H1 (cell line): Measurements from ENCODE around the gene CT47A1. TPM values are rescaled to one million over a fixed set of nuclear protein-coding genes. Genes with fewer than 3 reads are reported as not detected.

Source experiments
- BACH1 ChIP-seq: IDR thresholded peaks from 2 replicates; pipeline ENCODE4 v1.6.1; 2012; ENCODE audit warnings: low read length, improper control_type of control experiment
- CBX8 ChIP-seq: fragments of 300-800, 300-1000 bp; sonication (generic); IDR thresholded peaks from 2 replicates; pipeline ENCODE4 v1.7.1; 2016; ENCODE audit warnings: low read depth, low read length, borderline replicate concordance
- CTBP2 ChIP-seq: IDR thresholded peaks from 2 replicates; pipeline ENCODE4 v1.7.0; 2011; ENCODE audit warnings: borderline replicate concordance, mild to moderate bottlenecking, moderate library complexity, mixed read lengths, low read length; ENCODE audit not compliant: insufficient read depth, insufficient read length
- GABPA ChIP-seq: IDR thresholded peaks from 2 replicates; pipeline ENCODE4 v1.6.1; 2011; ENCODE audit warnings: mild to moderate bottlenecking, low read length, moderate library complexity, borderline replicate concordance; ENCODE audit not compliant: insufficient read depth
- HDAC6 ChIP-seq: IDR thresholded peaks from one replicate; pipeline ENCODE4 v1.7.1; 2012; ENCODE audit warnings: low read depth, mild to moderate bottlenecking, inconsistent platforms, low read length, moderate library complexity
- POLR2A ChIP-seq, 2 experiments: IDR thresholded peaks; 1 replicate in 1 of 2; 2 replicates in 1 of 2; pipeline ENCODE4 v1.6.1; 2011; ENCODE audit warnings: low read depth in 2 of 2, low read length in 2 of 2, mild to moderate bottlenecking in 2 of 2; ENCODE audit errors: control extremely low read depth in 1 of 2
- RAD21 ChIP-seq, 2 experiments: IDR thresholded peaks in 1 of 2; conservative IDR thresholded peaks in 1 of 2; 2 replicates each; pipeline ENCODE4 v1.6.1; 2011; ENCODE audit warnings: low read depth in 2 of 2, low read length in 2 of 2, improper control_type of control experiment in 1 of 2, inconsistent platforms in 1 of 2, mild to moderate bottlenecking in 1 of 2, moderate library complexity in 1 of 2
- SAP30 ChIP-seq: fragments of 300-600 bp; sonication (generic); IDR thresholded peaks from 2 replicates; pipeline ENCODE4 v1.7.1; 2012; ENCODE audit warnings: low read length, moderate library complexity, mild to moderate bottlenecking, inconsistent platforms; ENCODE audit not compliant: insufficient read depth, insufficient replicate concordance
- SIRT6 ChIP-seq: IDR thresholded peaks from one replicate; pipeline ENCODE4 v1.7.1; 2012; ENCODE audit warnings: low read length, inconsistent platforms
- TCF12 ChIP-seq: IDR thresholded peaks from 2 replicates; pipeline ENCODE4 v1.6.1; 2011; ENCODE audit warnings: low read depth, mild to moderate bottlenecking, low read length
- polyA plus RNA-seq, 7 experiments: library from polyadenylated mRNA; depleted of rRNA in 3 of 7; stranded (reverse) in 5 of 7; unstranded in 2 of 7; fragments of >200 nt in 5 of 7; fragments of 200-250 nt in 2 of 7; gene quantifications; 1 replicate in 5 of 7; 2 replicates in 1 of 7; 4 replicates in 1 of 7; pipeline versions ENCODE4 v1.2.1 to v1.2.3, GENCODE V29; 2011 to 2013; ENCODE audit warnings: missing spikeins in 2 of 7, mixed read lengths in 2 of 7
- total RNA-seq: library from RNA; stranded (reverse); fragmentation: NEBNext Ultra II Directional; extraction: Animal tissue kit (Norgen Biotek cat#: 25700); gene quantifications from 2 replicates; pipeline ENCODE4 v1.2.1, GENCODE V29; 2021
- TF ChIP-seq, protein P1 (sequence below): fragments of 300-600 bp; sonication (generic); IDR thresholded peaks from 2 replicates; pipeline ENCODE4 v1.7.1; 2012; ENCODE audit warnings: low read length, moderate library complexity, mild to moderate bottlenecking, inconsistent platforms; ENCODE audit not compliant: insufficient replicate concordance

CT47A1 gene
- total and polyA plus RNA-seq, 2 of the 8 experiments (the other 6 are each of a cell fraction or from before 2014, with no cell fraction given): not detected

DNA sequence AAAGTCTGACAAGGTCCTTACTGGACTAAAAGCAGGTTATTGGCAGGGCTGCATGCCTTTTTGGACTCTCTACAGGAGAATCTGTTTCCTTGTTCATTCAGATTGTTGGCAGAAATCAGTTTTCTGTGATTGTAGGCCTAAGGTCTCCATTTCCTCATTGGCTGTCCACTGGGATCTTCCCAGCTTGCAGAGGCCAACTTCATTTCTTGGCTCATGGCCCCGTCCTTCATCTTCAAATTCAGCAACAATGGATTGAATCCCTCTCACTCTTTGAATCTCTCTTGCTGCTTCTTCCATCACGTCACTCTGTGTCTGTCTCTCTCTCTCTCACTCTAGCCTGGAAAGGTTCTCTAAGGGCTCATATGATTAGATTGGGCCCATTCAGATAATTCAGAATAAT lies 47.0 kb upstream of the CT47A1 start (continued):
- TF ChIP-seq, protein P1, sequence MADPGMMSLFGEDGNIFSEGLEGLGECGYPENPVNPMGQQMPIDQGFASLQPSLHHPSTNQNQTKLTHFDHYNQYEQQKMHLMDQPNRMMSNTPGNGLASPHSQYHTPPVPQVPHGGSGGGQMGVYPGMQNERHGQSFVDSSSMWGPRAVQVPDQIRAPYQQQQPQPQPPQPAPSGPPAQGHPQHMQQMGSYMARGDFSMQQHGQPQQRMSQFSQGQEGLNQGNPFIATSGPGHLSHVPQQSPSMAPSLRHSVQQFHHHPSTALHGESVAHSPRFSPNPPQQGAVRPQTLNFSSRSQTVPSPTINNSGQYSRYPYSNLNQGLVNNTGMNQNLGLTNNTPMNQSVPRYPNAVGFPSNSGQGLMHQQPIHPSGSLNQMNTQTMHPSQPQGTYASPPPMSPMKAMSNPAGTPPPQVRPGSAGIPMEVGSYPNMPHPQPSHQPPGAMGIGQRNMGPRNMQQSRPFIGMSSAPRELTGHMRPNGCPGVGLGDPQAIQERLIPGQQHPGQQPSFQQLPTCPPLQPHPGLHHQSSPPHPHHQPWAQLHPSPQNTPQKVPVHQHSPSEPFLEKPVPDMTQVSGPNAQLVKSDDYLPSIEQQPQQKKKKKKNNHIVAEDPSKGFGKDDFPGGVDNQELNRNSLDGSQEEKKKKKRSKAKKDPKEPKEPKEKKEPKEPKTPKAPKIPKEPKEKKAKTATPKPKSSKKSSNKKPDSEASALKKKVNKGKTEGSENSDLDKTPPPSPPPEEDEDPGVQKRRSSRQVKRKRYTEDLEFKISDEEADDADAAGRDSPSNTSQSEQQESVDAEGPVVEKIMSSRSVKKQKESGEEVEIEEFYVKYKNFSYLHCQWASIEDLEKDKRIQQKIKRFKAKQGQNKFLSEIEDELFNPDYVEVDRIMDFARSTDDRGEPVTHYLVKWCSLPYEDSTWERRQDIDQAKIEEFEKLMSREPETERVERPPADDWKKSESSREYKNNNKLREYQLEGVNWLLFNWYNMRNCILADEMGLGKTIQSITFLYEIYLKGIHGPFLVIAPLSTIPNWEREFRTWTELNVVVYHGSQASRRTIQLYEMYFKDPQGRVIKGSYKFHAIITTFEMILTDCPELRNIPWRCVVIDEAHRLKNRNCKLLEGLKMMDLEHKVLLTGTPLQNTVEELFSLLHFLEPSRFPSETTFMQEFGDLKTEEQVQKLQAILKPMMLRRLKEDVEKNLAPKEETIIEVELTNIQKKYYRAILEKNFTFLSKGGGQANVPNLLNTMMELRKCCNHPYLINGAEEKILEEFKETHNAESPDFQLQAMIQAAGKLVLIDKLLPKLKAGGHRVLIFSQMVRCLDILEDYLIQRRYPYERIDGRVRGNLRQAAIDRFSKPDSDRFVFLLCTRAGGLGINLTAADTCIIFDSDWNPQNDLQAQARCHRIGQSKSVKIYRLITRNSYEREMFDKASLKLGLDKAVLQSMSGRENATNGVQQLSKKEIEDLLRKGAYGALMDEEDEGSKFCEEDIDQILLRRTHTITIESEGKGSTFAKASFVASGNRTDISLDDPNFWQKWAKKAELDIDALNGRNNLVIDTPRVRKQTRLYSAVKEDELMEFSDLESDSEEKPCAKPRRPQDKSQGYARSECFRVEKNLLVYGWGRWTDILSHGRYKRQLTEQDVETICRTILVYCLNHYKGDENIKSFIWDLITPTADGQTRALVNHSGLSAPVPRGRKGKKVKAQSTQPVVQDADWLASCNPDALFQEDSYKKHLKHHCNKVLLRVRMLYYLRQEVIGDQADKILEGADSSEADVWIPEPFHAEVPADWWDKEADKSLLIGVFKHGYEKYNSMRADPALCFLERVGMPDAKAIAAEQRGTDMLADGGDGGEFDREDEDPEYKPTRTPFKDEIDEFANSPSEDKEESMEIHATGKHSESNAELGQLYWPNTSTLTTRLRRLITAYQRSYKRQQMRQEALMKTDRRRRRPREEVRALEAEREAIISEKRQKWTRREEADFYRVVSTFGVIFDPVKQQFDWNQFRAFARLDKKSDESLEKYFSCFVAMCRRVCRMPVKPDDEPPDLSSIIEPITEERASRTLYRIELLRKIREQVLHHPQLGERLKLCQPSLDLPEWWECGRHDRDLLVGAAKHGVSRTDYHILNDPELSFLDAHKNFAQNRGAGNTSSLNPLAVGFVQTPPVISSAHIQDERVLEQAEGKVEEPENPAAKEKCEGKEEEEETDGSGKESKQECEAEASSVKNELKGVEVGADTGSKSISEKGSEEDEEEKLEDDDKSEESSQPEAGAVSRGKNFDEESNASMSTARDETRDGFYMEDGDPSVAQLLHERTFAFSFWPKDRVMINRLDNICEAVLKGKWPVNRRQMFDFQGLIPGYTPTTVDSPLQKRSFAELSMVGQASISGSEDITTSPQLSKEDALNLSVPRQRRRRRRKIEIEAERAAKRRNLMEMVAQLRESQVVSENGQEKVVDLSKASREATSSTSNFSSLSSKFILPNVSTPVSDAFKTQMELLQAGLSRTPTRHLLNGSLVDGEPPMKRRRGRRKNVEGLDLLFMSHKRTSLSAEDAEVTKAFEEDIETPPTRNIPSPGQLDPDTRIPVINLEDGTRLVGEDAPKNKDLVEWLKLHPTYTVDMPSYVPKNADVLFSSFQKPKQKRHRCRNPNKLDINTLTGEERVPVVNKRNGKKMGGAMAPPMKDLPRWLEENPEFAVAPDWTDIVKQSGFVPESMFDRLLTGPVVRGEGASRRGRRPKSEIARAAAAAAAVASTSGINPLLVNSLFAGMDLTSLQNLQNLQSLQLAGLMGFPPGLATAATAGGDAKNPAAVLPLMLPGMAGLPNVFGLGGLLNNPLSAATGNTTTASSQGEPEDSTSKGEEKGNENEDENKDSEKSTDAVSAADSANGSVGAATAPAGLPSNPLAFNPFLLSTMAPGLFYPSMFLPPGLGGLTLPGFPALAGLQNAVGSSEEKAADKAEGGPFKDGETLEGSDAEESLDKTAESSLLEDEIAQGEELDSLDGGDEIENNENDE: no peak
- TF ChIP-seq RAD21 (IDR thresholded peaks at IDR 0.05 in 1 of 2, conservative IDR thresholded peaks at IDR 0.05 in 1 of 2; ENCODE audit: low read depth in 2 of 2, low read length in 2 of 2): no peak
- no peak for TF ChIP-seq SIRT6
- no peak for TF ChIP-seq CBX8
- TF ChIP-seq HDAC6: no peak
- no peak for TF ChIP-seq POLR2A (IDR thresholded peaks at IDR 0.05; ENCODE audit: control extremely low read depth in 1 of 2, low read depth in 2 of 2, low read length in 2 of 2)
- TF ChIP-seq CTBP2: no peak
- TF ChIP-seq TCF12: no peak
- TF ChIP-seq BACH1: no peak
- TF ChIP-seq SAP30: no peak
- no peak for TF ChIP-seq GABPA
